ENCODE data around the gene ZNF22. TPM values are rescaled to one million over a fixed set of nuclear protein-coding genes. Genes with fewer than 3 reads are reported as not detected.

The ZNF22 gene
- total RNA-seq, 1 donor from 2014 or later = 9.2 TPM

GRCh38 chr10:44989597-44990301, 11.0 kb upstream of the ZNF22 start:
- no peak for FAIRE-seq
- TF ChIP-seq CTCF (IDR thresholded peaks at IDR 0.05; ENCODE audit: insufficient read depth, low read length, severe bottlenecking) = no peak
- no peak overlapping the region for H3K4me3 ChIP-seq (ENCODE audit: low read depth, low read length)
- H3K36me3 ChIP-seq (ENCODE audit: control insufficient read depth, insufficient read depth, low read length) = no peaks in the 10 kb centered on the region
- DNase-seq (ENCODE audit: low read depth) = no peak
- H3K27me3 ChIP-seq (ENCODE audit: control insufficient read depth, insufficient read depth, low read length) = no peaks in the 10 kb centered on the region

- no peaks in the 10 kb centered on the region for H3K27me3 ChIP-seq (ENCODE audit: control insufficient read depth, insufficient read depth, low read length)
- no peak for DNase-seq (ENCODE audit: low read depth)
- no peaks in the 10 kb centered on the region for H3K36me3 ChIP-seq (ENCODE audit: control insufficient read depth, insufficient read depth, low read length)
- H3K4me3 ChIP-seq (ENCODE audit: low read depth, low read length) = no peak overlapping the region
- peak; percentile 66 for TF ChIP-seq CTCF (IDR thresholded peaks at IDR 0.05; ENCODE audit: insufficient read depth, low read length, severe bottlenecking)
- no peak for FAIRE-seq
These were observed 10.4 kb upstream of the ZNF22 start for GRCh38 chr10:44990302-44990655.

- FAIRE-seq = no peak
- DNase-seq (ENCODE audit: low read depth) = no peak
- H3K27me3 ChIP-seq (ENCODE audit: control insufficient read depth, insufficient read depth, low read length) = no peaks in the 10 kb centered on the region
These were observed 9.8 kb upstream of the ZNF22 start for GRCh38 chr10:44990965-44991364.

GRCh38 chr10:44991571-44991970, 9.2 kb upstream of the ZNF22 start:
- H3K27me3 ChIP-seq (ENCODE audit: control insufficient read depth, insufficient read depth, low read length) = no peaks in the 10 kb centered on the region
- H3K36me3 ChIP-seq (ENCODE audit: control insufficient read depth, insufficient read depth, low read length) = no peaks in the 10 kb centered on the region
- TF ChIP-seq CTCF (IDR thresholded peaks at IDR 0.05; ENCODE audit: insufficient read depth, low read length, severe bottlenecking) = no peak
- FAIRE-seq = no peak
- no peak for DNase-seq (ENCODE audit: low read depth)
- no peak overlapping the region for H3K4me3 ChIP-seq (ENCODE audit: low read depth, low read length)

More at GRCh38 chr10:44990965-44991364, 9.8 kb upstream of the ZNF22 start:
- no peaks in the 10 kb centered on the region for H3K36me3 ChIP-seq (ENCODE audit: control insufficient read depth, insufficient read depth, low read length)
- H3K4me3 ChIP-seq (ENCODE audit: low read depth, low read length) = no peak overlapping the region
- TF ChIP-seq CTCF (IDR thresholded peaks at IDR 0.05; ENCODE audit: insufficient read depth, low read length, severe bottlenecking) = no peak

- Histone ChIP-seq H3K4me3 (ENCODE audit: low read depth, low read length) (no peak overlapping the region), H3K27me3 (ENCODE audit: control insufficient read depth, insufficient read depth, low read length) (no peaks in the 10 kb centered on the region), H3K36me3 (ENCODE audit: control insufficient read depth, insufficient read depth, low read length) (no peaks in the 10 kb centered on the region)
- TF ChIP-seq CTCF (IDR thresholded peaks at IDR 0.05; ENCODE audit: insufficient read depth, low read length, severe bottlenecking) = no peak
- DNase-seq (ENCODE audit: low read depth) = no peak
- FAIRE-seq = no peak
These were observed 8.5 kb upstream of the ZNF22 start for GRCh38 chr10:44992070-44992731.

Data from bronchial epithelial cell (primary cell).